Dermis blood vessel endothelial cell (primary cell): ENCODE data around the gene ALDH1A1. TPM values are rescaled to one million over a fixed set of nuclear protein-coding genes. Genes with fewer than 3 reads are reported as not detected.

Source experiments
- DNase-seq: peaks from one replicate; pipeline ENCODE4 v3.0.0; 2010
- total RNA-seq: library from RNA; depleted of rRNA; stranded (reverse); fragments of >200 nt; gene quantifications from 2 replicates; pipeline ENCODE4 v1.2.3, GENCODE V29; 2014

The ALDH1A1 gene
- total RNA-seq, 1 donor from 2014 or later, result 1,650 TPM

GRCh38 chr9:72979405-72980100, 26.7 kb upstream of the ALDH1A1 start:
- DNase-seq, result no peak

- no peak for DNase-seq
Observed at GRCh38 chr9:72978744-72979143, 25.9 kb upstream of the ALDH1A1 start.

GRCh38 chr9:72977670-72978069, 24.8 kb upstream of the ALDH1A1 start:
- no peak for DNase-seq

GRCh38 chr9:72974501-72974900, 21.6 kb upstream of the ALDH1A1 start:
- no peak for DNase-seq

GRCh38 chr9:72972636-72973035, 19.8 kb upstream of the ALDH1A1 start:
- DNase-seq, result no peak

- DNase-seq, result peak; percentile 76
Observed at GRCh38 chr9:72971411-72971810, 18.6 kb upstream of the ALDH1A1 start.

GRCh38 chr9:72960446-72960845, 7.6 kb upstream of the ALDH1A1 start:
- DNase-seq, result no peak

- no peak for DNase-seq
Observed at GRCh38 chr9:72958485-72959281, 5.8 kb upstream of the ALDH1A1 start.

- DNase-seq, result no peak
Observed at GRCh38 chr9:72955571-72955970, 2.7 kb upstream of the ALDH1A1 start.

- no peak for DNase-seq
Observed at GRCh38 chr9:72955126-72955455, 2.2 kb upstream of the ALDH1A1 start.

- DNase-seq, result no peak
Observed at GRCh38 chr9:72954431-72955125, 1.7 kb upstream of the ALDH1A1 start.

GRCh38 chr9:72952381-72952690, 517 bp downstream of the ALDH1A1 start:
- DNase-seq, result no peak

GRCh38 chr9:72951520-72952380, 1.1 kb downstream of the ALDH1A1 start:
- DNase-seq, result peak; percentile 48

- DNase-seq, result no peak
Observed at GRCh38 chr9:72950875-72951442, 1.9 kb downstream of the ALDH1A1 start.

GRCh38 chr9:72949918-72950325, 2.9 kb downstream of the ALDH1A1 start:
- DNase-seq, result no peak

GRCh38 chr9:72949244-72949582, 3.6 kb downstream of the ALDH1A1 start:
- peak; percentile 42 for DNase-seq

- no peak for DNase-seq
Observed at GRCh38 chr9:72948575-72949243, 4.1 kb downstream of the ALDH1A1 start.

GRCh38 chr9:72947984-72948465, 4.8 kb downstream of the ALDH1A1 start:
- no peak for DNase-seq

GRCh38 chr9:72946821-72947220, 6.0 kb downstream of the ALDH1A1 start:
- no peak for DNase-seq

- DNase-seq, result no peak
Observed at GRCh38 chr9:72946318-72946717, 6.5 kb downstream of the ALDH1A1 start.

- no peak for DNase-seq
Observed at GRCh38 chr9:72945391-72945790, 7.5 kb downstream of the ALDH1A1 start.
